Amniotic stem cell (primary cell): ENCODE measurements around the gene DDI2.

Source experiments
- DNase-seq: peaks from one replicate; lab custom pipeline; 2025; lab: John Stamatoyannopoulos, UW

DDI2 gene

DNA sequence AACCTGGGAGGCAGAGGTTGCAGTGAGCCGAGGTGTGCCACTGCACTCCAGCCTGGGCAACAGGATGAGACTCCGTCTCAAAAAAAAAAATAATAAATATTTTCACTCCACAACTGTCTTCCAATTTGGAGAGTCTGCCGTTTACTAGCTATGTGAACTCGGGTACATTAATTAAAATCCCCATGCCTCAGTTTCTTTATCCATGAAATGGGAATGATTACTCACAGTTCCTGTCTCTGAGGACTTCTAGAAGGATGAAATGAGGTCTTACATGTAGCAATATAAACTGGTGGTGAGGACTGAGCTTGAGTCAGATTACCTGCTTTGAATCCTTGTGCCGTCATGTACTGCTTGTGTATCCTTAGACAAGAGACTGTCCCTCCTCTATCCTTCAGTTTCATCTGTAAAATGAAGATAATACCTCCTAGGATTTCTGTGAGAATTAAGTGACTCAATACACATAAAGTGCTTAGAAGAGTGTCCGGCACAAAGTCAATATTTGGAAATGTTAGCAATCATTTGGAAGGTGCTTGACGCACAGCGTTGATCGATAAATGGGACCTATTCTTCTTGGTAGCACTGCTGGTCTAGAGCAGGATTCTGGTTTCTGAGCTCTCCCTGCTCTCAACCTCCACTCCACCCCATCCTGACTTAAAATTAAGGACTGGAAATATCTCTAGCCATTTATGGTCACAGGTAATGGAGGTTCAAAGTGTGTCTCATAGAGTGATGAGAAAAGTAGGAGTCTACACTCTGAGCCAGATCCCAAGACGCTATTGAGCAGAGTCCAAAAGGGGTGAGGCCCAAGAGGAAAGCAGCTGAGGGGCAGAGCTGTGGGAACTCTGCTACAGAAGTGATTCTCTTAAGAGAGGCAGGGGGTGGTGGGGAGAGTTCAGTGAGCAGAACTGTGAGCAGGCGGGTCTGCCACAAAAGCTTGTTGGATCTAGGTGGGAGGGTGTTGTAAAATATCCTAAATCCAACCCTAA, 11.6 kb upstream of the DDI2 start:
- no peak for DNase-seq

GRCh38 chr1:15609631-15610030, 7.6 kb upstream of the DDI2 start:
- DNase-seq: no peak

- DNase-seq: no peak
Measured at GRCh38 chr1:15610167-15610566, 7.1 kb upstream of the DDI2 start.

DNA sequence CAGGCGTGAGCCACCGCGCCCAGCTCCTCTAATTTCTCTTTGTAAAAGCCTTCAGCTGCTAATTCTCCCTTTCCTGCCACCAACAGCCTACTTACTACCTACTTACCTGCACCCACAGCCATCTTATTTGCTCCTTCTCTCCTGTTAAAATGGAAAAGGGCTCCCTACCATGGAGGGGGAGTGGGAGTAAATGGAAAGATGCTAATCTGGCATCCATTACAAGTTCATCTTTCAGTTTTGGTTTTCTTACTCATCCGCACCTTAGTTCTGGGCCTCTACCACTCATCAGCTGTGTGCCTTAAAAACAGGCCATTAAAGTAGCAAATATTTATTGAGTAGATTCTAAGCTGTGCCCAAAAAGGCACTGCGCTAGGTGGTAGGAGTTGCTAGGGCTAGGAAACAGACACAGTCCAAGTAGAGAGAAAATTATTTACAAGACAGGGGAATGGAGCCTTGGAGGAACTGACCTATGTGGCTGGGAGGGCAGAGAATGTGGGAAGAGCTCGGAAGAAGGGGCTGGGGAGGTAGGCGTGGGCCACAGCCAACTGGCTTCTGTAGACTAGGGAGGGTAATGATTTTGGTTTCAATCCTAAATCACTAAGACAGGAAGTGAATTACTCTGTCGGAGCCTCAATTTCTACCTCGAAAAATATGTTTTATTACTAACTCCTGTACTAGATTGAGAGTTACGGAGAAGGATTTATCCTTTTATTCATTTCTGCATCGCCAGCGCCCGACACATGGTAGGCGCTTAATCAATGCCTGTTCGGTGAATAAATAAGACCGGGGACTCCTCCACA, 685 bp upstream of the DDI2 start:
- no peak for DNase-seq

GRCh38 chr1:15618077-15618654, 908 bp downstream of the DDI2 start:
- no peak for DNase-seq

DNA sequence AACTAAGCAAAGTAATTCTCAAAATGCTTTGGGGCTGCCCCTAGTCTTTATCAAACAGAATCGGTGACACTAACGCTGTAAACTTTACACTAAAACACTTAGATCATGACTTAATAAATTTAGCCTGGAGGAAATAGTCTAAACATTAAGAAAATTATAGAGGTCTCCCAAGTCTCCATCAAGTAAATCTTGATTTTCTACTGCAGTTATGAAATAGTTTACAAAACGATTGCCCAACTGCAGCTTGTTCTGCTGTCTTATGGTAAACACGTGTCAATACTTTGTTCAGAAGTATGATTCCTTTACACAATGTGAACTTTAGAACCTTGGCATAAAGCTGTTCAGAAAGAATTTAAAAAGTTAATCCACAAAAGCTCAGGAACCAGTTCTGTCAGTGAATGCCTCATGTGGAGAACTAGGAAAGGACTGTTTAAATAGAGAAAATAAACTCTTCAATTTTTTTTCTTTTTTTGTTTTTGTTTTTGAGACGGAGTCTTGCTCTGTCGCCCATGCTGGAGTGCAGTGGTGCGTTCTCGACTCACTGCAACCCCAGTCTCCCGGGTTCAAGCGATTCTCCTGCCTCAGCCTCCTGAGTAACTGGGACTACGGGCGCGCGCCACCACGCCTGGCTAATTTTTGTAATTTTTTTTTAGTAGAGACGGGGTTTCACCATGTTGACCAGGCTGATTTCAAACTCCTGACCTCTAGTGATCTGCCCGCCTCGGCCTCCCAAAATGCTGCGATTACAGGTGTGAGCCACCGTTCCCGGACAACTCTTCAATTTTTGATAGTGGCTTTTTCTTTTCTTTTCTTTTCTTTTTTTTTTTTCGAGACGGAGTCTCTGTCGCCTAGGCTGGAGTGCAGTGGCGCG, 1.6 kb downstream of the DDI2 start:
- peak; percentile 2 for DNase-seq

DNA sequence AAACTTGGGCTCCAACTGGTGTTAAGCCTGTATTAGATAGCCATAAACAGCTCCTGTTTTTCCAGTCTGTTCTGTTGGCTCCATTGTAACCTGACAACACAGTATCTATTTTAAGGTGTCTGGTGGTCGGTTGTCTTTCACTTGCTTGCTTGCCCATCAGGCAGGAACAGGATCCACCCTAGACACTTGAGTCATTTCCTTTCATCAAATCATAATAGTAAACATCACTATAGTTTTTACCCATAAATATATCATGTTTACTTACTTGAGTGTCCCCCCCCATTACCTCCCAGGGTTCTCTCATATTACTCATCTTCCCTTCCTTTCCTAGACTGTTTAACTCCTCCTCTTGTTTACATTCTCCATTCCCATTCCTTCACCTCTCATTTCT, 2.9 kb downstream of the DDI2 start:
- no peak for DNase-seq

- DNase-seq: no peak
Measured at GRCh38 chr1:15620902-15621682, 3.8 kb downstream of the DDI2 start.

DNA sequence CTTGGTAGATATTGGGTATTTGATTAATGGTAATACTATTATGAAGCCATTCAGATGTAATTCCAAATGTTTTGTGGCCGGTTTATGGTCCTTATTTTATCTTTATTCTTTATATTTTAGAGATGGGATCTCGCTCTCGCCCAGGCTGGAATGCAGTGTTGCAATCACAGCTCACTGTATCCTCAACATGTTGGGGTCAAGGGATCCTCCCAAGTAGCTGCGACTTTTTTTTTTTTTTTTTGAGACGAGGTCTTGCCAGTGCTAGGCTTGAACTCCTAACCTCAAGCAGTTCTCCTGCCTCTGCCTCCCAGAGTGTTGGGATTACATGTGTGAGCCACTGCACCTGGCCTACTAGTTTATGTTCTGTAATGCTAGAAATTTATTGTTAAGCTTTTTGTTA, 4.7 kb downstream of the DDI2 start:
- DNase-seq: no peak

GRCh38 chr1:15622712-15623373, 5.6 kb downstream of the DDI2 start:
- no peak for DNase-seq

DNA sequence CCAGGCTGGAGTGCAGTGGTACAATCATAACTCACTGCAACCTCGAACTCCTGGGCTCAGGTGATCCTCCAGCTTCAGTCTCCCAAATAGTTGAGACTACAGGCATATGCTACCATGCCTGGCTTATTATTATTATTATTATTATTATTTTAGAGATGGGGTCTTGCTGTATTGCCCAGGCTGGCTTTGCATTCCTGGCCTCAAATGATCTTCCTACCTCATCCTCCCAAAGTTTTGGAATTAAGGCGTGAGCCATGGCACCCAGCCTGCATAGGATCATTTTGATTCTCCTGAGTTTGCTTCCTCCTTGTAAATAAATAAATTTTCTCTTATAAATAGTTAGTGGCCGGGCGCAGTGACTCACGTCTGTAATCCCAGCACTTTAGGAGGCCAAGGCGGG, 6.2 kb downstream of the DDI2 start:
- no peak for DNase-seq

DNA sequence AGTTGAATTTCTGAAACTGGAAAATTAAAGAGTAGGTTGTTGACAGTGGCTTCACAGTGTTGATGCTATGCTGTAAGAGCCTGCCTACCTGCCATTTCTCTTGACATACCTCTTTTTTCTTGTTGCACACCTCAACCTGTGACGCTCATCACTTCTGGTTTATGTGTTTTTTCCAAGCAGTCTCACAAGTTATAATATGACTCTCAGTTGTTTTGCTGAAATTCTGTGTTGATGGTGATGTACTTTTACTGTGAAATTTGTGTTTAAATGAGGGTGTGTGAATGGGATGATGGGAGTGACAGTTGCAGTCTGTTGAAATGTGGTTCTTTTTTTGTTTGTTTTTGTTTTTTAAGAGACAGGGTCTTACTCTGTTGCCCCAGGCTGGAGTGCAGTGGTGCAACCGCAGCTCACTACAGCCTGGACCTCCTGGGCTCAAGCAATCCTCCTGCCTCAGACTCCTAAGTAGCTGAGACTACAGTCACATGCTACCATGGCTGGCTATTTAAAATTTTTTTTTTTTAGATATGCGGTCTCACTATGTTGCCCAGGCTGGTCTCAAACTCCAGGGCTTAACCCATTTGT, 7.0 kb downstream of the DDI2 start:
- no peak for DNase-seq

- no peak for DNase-seq
Measured at GRCh38 chr1:15625056-15625917, 8.0 kb downstream of the DDI2 start.

DNA sequence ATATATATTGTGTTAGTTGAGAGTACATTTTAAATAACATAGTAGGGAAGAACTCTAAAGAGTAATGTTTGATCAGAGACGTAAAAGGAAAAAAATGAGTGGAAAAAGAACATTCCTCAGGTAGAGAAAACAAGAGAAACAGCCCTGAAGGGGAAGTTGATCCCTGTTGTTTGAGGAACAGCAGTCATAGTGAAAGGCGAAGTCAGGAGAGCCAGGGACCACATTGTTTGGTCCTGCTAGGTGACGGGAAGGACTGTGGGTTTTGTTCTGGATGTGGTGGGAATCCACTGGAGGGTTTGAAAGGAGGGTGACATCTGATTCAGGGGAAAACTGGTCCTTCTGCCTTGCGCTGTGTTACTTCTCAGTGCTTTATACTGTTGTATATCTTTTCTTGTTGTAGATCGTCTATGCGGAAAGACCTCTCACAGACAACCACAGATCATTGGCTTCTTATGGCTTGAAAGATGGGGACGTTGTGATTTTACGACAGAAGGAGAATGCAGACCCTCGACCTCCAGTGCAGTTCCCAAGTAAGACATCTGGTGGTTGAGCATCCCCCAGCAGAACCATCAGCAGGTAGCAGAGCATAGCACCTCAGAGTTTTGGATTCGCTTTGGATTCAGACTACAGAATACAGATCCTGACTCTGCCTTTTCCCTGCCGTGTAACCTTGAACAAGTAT, 9.2 kb downstream of the DDI2 start:
- no peak for DNase-seq

DNA sequence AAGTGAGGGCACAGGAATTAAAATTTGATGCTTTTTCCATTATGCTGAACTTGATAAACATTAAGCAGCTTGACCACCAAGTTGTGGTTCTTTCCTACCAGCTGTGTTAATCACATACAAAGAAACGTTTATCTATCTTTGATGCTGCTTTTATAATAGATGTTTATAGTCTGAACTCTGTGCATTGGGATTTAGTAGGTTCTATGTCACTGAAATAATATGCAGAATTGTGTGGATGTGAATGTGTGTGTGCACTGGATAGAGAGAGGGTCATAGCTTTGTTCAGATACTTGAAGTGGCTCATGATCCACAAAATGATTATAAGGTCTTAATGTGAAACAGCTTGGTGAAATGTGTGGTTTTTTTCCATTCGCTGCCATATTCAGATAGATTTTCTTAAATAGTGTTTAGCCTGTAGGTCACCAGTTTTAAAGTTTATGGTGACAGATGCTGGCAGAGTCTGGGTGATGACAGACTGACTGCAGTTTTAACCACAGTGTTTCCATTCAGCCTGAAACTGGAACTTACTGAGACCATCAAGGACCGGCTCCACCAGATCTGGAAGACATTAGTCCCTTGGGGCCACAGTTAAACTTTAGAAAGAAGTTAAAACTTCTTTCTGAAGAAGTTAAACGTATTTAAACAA, 10.2 kb downstream of the DDI2 start:
- DNase-seq: no peak

DNA sequence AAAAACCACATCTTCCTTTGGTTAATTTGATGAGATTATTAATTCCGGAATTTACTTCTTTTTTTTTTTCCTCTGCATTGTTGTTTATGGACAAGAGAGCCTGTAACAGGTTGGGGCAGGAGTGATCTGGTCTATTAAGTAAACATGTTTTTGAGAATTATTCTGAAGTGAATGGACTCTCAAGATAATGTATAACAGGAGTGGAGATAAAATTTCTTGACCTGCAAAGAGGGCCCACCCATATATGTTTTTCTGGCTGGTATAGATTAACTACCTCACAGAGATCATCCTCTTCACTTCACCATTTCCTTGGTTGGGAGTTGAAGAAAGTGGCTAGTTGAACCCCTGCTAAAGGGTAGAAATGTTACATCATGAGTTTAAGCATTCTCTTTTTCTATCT, 10.7 kb downstream of the DDI2 start:
- no peak for DNase-seq

- no peak for DNase-seq
Measured at GRCh38 chr1:15633756-15634420, 16.6 kb downstream of the DDI2 start.
